SW480 (cell line): ENCODE results near the gene DCP1B.

Source experiments
- DNase-seq: peaks from one replicate; pipeline ENCODE4 v3.0.0-alpha.2; 2016; ENCODE audit warnings: low spot score

The DCP1B gene

DNA sequence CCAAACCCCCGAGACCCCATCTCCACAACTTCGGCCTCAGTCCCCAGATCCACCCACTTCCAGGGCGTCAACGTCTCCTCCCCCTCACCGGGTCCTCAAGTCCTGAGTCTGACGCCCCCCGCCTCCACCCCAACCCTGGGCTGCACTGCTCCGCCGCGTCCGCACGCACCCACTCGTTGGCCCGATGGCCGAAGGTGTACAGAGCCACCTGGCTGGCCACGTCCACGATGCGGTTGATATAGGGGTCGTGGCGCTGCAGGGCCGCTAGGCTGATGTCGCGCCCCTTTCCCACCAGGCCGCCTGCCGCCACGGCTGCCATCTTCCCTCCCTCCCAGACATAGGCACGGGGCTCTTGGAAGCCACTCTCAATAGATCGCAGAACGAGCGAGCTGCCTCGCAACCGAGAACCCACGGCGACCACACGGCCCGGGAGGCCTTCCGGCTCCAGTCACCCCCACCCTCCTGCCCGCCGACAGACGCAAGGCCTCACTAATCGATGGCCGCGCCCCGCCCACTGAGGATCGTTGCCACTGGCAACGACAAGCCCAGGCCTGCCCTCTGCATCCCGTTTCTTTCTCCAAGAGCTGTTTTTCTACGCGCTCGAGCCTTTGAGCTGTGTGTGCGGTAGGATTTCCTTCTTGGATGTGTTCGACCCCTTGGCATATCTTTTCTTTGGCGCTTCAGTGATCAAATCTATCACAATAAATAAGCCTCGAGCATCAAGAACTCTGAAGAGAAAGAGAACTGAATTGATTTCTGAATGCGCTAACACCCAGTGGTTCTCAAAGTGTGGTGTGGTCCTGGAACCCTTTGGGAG lies at the start of gene DCP1B:
Gene DCP1B, minus strand, starts transcription at position 345 of the 817 bp plus-strand sequence. Its CDS starts 26 bp downstream, at position 319.
- DNase-seq = peak; percentile 98

DNA sequence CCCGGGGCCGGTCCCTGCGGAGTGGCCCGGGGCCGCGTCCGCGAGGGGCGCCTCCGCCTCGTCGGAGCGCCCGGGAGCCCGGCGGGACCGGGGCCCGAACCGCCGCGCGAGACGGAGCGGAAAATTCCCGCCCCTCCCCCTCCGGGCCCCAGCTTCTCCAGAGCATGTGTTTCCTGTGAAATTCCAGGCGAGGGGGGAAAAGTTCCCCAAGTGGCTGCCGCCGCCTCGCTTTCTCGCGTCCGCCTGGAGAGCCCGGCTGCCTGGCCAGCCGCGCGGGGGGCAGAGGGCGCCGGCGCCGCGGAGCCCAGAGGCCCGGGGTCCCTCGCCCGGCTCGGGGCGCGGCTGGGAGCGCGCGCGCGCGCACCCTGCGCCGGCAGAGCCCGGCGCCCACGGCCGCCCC lies 49.4 kb upstream of the DCP1B start:
- DNase-seq = peak; percentile 20

DNA sequence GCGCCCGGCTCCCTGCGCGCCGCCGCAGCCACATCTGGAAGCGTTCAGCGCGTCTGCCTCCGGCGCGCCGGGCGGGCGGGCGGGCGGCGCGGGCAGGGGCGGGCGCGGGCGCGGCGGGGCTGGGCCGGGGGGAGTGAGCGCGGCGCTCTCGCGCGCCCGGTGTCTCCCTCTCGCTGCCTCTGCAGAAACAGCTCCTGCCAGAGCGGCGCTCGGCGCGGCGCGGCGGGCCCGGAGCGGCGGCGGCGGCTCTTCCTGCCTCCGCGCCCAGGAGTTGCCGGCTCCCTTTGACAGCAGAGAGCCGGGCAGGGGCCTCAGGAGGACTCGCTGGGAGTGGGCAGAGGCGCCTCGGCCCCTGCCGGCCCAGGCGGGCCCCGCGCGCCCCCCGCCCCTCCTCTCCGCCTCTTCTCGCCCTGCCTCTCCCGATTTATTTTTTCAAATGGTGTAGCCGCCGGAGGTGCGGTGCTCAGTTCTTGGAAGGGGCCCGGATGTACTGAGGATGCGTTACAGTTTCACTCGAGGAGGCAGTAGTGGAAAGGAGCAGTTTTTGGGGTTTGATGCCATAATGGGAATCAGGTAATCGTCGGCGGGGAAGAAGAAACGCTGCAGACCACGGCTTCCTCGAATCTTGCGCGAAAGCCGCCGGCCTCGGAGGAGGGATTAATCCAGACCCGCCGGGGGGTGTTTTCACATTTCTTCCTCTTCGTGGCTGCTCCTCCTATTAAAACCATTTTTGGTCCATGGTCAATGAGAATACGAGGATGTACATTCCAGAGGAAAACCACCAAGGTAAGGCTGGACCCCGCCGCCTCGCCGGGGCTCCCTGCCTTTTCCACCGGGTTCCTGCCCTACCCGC lies 48.8 kb upstream of the DCP1B start, which contains the start of gene CACNA1C:
Gene CACNA1C, plus strand, starts transcription at position 162 of the 853 bp plus-strand sequence. Its CDS starts 576 bp downstream, at position 738.
- peak; percentile 69 for DNase-seq

DNA sequence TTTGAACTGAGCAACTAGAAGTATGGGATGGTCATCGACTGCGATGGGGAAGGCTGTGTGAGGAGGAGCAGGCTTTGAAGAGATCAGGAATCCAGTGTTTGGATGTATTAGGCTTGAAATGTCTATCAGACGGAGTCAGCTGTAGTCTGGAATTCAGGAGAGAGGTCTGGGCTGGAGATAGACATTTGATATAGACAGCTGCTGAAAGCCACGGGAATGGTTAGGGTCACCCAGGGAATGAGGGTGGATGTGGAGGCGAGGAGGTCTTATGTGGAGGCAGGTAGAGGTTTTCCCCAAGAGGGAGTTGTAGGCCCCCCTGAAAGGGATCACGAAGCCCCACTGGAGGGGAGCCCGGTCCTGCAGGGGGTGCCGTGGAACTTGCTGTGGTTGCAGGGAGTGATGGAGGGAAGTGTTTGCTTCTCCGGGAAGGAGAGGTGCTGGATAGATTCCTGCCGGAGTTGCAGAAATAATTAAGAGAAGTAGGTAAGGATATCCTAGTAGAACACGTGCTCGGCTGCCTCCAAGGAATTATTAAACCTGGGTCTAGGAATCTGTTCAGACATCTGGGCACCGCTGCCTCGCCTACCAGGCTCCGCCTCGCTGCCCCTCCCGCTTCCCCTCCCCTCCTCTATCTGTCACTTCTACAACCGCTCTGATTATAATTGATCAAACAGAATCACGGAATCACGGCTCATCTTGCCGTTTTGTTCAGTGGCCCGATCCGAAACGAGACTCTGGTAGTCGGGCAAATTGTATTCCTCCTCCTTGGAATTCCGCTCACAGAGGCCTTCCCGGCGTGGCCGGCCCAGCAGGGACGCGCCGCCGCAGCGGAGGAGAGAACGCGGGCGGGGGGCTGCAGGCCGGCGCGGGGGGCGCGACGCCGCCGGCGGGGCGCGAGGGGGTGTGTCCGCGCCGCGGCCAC lies 47.7 kb upstream of the DCP1B start:
- peak; percentile 14 for DNase-seq

DNA sequence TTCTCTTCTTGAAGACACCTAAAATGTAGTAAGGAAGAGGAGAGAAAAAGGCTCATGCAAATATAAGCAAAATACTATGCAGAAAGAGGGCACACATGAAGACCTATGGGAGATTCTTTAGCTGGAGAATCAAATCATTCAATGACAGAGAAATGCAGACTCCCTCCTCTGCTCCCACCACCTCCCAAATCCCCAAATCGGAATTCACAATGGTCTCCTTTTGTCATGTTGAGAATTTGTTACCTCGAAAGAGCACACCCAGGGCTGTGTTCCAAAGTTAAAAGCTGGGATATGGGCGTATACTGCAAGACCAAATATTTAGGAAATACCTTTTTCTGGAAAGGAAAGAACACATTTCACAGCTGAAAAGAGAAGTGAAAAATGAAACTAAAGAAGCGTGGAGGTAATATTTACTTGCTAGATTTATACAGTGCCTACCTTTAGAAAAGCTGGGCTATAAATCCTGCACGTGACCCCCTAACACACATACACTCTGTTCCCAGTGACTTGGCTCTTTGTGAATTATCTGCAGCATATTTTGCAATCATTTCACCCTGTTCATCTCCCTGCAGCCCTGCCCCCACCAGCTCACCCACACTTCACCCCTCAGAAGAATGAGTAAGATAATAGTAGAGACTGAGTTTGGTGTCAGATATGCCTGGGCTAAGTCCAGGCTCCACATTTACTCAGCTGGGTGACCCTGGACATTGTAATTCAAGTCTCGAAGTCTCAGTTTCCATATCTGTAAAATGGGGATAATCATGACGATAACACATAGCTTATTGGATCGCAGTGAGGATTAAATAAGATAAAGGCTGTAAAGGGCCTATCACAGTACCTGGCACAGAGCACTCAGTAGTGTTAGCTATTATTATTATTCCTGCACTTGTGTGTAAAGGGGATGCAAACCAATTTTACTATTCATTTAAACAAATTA lies 45.6 kb upstream of the DCP1B start:
- DNase-seq = no peak

DNA sequence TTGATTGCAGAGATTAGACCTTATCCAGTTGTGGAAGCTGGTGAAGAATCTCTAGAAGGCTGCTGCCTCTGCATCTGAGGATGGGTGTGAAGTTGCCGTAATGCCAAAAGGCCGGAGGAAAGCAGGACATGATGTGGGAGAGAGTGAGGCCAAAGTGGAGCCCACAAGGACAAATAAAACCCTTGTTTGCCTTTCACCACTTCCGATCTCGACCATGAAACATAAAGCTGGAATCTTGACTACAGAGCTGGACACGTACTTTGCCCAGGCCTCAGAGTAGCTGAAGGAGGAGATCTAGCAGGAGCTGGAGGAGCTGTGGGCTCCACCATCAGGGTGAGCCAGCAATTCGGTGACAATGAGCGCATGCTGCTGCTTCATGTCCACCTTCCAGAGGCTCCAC lies 43.5 kb upstream of the DCP1B start:
- no peak for DNase-seq

DNA sequence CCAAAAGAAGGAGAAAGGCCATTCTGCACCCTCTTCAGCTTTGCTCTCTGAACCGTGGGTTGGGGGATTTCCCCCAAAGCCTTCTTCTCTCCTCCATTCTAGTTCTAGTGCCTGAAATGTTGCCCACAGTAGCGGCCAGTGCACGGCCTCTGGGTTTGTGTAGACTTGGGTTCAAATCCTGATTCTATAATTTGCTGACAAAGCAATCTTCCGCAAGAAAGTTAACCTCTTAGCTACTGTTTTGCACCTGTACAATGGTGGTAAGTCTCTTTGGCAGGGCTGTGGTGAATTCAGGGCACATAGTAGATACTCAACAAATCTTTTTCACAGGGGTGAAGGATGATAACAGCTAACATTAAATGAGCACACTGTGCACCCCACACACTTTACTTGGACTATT lies 42.7 kb upstream of the DCP1B start:
- DNase-seq = no peak

DNA sequence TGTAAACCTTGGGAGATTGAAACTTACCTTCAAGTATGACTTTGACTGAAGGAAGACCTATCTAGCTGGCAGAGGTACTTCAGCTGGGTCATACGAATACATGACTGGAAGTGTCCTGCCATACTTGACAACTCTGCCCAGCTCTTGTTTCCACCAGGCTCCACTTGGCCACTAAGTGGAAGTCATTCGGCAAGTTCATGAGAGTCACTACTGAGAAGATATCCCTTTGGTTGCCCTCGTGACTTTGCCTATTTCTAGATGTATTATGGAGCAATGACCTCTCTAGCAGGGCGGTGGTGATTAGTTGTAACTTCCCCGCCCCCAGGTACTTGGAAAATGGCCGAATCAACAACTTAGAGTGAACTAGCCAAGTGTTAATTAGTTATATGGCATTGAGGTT lies 39.9 kb upstream of the DCP1B start:
- DNase-seq = no peak

DNA sequence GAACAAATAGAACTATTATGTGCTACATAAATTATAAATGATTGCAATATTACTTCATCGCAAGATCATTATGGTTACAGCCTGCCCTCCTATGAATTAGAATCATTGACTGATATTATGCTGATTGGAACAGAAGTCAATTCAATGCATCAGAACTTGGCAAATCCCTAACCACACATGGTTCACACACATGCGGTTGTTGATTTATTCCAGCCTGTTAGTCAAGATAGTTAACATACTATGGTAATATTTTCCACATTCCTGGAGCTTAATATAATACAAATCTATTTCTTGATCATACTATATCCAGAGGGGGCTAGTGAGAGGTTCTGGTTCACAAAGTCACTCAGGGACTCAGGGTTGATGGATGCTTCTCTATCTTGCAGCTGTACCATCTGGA lies 38.8 kb upstream of the DCP1B start:
- DNase-seq = no peak

DNA sequence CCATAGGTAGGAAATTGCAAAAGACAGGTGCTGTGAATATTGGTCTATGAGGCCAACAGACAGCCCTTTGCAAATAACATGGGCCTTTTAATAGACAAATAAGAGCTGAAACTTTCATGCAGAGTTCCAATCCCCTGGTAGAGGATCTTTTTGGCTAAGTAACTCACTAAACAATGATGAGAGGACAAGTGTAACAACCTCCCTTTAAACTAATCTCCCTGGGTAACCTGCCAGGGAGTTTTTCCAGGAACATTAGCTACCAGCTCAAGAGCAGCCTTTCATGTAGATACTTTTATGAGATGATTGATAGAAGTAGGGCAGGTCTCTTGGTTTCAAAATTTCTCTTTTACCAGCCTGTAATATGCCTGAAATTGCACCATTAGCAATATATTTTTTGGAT lies 34.8 kb upstream of the DCP1B start:
- no peak for DNase-seq

DNA sequence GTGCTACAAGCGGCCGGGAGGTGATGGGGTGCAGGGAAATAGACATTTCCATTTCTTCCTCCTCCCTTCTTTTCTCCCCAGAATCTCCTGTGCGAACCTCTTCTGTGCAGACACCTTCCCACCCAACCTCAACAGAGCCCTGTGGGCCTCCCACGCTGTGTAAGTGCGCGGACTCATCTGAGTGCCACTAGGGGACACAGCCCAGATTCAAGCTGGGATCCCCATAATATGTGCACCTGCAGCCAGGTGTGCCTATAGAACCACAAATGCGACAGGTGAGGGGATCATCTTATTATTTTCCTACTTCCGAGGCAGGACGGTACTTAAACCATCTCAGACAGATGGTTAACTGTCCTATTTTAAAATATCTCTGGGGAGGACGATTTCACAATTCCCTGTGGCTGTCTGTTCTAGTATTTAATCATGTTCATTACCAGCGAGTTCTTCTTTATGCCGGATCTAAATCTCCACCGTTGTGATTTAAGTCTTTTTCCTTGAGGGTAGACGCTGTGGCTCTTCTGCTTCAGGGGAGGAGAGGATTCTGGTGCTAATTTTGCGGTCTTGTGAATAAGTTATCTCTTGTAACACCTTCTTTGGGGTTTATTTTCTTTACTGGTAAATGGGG lies 31.3 kb upstream of the DCP1B start:
- DNase-seq = no peak

DNA sequence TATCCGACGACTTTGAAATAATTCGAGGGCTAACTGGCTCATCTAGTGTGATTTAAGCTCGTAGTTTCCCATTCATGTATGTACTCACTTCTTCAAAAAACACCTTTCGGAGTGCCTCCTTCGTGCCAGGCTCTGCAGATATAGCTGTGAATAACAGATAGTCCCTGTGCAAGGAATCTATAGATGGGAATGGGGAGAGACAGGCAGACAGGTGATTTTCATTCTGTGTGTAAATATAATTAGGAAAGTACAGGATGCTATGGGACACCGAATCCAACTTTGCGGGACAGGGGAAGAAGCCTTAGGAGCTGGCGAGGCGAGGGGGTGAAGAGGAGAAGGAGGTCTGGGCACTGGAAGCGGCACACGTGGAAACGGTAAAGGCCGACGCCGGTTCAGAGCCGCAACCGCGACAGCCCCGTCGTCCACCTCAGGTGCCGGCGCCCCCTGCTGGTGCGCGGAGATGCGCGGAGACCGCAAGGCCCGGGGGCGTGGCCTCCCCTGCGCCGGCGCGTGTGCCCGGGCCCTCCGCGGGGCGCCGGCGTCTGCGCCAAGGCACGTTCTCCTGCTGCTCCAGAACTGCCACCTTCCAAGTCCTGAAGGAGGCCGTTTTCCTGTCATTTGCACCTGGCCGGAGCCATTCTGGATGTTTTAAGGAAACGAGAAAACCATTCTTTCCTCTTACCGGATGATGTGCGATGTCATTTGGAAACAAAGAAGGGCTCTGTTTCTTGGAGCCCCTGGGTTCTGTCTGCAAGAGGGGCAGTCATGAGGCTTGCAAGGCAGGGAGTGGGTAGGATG lies 30.6 kb upstream of the DCP1B start:
- DNase-seq = peak; percentile 81

DNA sequence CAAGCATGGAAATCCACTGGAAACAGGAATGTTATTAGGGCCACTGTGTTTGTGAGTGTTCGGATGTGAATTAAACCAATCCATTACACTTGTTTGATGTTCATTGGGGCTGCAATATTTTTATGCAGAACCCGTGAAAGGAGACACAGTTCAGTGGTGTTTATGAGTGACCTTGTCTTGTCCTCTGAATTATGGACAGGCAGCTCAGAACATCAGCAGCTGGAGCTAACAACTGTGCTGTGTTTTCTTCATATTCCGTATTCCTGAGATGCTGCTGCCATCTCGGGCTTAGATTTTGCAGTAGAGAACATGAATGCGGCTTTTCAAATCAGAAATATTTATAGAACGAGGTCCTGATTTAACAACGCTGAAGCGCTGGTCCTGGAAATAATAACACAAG lies 28.2 kb upstream of the DCP1B start:
- DNase-seq = no peak

DNA sequence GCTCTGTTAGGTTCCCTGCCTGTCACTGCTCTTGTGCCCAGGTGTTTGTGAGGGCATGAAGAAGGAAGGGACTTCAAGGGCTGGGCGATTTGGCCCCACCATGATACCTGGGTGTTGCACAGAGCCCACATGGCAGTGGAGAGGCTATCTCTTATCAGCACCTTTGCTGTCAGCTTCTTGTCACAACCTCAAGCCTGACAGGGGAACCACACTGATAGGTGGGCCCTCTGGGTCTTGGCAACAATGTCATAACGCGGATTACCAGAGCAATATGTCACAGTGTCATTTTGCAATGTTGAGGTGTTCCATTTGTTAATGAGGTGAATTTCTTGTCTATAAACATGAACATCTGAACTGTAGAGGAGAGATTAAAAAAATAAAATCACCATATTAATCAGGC lies 25.6 kb upstream of the DCP1B start:
- DNase-seq = no peak

DNA sequence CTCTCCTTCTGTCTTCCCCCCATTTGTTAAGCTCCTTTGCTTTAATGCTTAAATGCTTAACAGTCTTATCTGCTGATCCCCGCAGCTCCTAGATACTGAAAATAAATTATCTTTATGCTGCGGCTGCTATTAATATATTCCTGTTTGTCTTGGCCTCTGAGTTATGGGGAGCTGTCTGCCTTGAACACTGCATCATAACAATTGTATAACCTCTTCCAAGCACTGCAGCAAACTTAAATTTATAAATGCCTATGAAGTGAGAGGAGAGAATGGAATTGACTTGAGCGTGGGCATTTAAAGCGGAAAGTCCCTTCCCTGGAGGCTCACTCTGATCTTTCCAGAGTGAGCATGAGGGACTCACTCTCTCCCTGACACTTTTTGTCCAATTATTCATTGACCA lies 23.1 kb upstream of the DCP1B start:
- DNase-seq = no peak

DNA sequence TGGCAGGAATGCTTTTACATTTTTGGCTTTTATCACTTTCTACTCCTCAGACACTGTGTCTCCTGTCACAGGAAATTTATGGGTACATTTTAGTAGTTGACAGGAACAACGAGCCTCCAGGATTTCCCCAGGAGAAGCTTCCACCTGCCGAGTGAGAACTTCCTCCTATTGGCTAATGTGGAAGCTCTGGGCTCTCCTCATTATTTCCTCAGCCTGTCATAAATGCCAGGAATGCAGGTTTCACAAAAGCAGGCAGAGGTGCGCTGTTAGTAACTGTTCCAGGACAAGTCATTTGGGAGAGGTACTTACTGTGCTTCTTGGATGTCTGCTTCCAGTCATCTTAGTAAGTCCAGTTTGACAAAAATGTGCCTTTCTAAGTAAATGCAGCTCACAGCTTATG lies 19.1 kb upstream of the DCP1B start:
- DNase-seq = no peak

DNA sequence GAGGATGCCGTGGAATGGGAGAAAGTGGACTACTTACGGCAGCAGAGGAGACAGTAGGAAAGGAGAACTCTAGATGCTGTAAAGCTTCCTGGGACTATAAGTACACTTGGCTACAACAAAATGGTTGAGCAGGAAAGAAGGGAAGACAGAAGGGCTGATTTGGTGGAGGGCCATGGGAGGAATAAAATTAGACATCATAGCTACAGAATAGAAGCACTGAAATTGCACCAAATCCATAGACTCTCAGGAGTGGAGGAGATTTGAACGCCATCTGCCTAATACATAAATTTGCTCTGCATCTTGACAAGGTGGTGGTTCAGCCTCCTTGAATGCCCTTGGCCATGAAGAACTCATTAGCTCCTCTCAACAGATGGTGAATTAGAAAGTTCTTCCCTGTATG lies 16.3 kb upstream of the DCP1B start:
- DNase-seq = no peak

DNA sequence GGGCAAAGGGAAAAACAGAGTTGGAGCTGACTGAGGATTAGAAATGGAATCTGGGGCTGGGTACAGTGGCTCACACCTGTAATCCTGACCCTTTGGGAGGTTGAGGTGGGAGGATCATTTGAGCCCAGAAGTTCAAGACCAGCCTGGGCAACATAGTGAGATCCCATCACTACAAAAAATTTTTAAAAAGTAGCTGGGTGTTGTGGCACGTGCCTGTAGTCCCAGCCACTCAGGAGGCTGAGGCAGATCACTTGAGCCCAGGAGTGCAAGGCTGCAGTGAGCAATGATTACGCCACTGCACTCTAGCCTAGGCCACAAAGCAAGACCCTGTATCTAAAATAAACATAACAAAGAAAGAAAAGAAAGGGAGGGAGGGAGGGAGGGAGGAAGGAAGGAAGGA lies 14.9 kb upstream of the DCP1B start:
- DNase-seq = no peak

DNA sequence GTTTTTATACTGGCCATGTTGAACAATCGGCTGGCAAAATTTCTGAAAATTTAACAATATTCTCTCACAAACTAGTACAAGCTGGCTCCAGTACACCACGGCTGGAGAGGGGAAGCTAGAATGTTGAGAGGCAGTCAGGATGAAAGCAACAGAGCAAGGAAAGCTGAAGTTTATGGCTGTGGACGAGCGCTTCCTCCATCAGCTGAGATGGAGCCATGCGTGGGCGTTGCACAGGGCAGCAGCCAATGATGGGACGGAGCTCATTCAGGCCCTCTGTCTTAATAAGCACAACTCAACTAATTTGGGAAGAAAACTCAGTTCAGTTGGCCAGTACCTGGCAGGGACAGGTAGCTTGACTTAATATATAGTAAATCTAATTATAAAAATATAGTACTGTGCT lies 14.1 kb upstream of the DCP1B start:
- no peak for DNase-seq
